Astrocyte (in vitro differentiated cells and primary cell): Measurements from ENCODE around the gene CLCN4.

Source experiments
- EZH2 ChIP-seq: IDR thresholded peaks from 2 replicates; pipeline ENCODE4 v1.6.1; 2012; ENCODE audit warnings: mild to moderate bottlenecking, low read length, inconsistent platforms; ENCODE audit not compliant: insufficient read depth
- TF ChIP-seq, protein P1 (sequence below): IDR thresholded peaks from 2 replicates; pipeline ENCODE4 v1.5.1; 2011; ENCODE audit warnings: low read depth, mild to moderate bottlenecking, inconsistent platforms, low read length, moderate library complexity; ENCODE audit not compliant: insufficient read depth

DNA sequence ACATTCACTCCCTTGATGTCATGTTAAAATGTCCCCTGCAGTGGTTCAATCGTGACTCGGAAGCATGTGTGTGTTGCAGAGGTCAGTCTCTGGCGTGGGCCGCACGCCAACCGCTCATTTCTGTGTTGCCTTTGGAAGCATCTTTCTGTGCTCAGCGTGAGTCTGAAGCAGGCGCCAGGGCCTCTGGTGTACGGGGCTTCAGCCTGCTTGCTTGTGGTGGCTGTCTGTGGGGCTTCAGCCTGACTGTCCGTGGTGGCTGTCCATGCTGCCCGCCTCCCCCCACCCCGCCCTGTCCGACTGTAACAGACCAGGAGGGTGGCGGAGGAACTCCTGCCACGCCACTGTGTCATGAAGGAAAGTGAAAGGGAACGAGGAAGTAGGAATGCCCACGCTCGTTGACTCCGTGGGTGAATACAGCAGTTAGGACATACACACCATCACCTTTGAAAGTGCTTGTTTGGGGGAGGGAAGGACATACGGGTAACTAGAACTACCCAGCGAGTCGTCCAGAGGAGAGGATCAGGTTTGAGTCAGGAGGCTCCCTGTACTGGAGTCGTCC is 14.7 kb upstream of the CLCN4 start:
- no peak for TF ChIP-seq EZH2
- TF ChIP-seq, protein P1, sequence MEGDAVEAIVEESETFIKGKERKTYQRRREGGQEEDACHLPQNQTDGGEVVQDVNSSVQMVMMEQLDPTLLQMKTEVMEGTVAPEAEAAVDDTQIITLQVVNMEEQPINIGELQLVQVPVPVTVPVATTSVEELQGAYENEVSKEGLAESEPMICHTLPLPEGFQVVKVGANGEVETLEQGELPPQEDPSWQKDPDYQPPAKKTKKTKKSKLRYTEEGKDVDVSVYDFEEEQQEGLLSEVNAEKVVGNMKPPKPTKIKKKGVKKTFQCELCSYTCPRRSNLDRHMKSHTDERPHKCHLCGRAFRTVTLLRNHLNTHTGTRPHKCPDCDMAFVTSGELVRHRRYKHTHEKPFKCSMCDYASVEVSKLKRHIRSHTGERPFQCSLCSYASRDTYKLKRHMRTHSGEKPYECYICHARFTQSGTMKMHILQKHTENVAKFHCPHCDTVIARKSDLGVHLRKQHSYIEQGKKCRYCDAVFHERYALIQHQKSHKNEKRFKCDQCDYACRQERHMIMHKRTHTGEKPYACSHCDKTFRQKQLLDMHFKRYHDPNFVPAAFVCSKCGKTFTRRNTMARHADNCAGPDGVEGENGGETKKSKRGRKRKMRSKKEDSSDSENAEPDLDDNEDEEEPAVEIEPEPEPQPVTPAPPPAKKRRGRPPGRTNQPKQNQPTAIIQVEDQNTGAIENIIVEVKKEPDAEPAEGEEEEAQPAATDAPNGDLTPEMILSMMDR, result no peak
